HEK293 (cell line): ENCODE results near the gene SLC5A1.
"Not testable (repeated sequence)": the region's sequence is repeated elsewhere in the genome, so short reads cannot be mapped to it uniquely, and the experiment has no call there.

ENCODE experiments used
- ZBTB21 ChIP-seq: fragments of 450-650 bp; formaldehyde crosslinking; IDR thresholded peaks from 2 replicates; pipeline ENCODE4 v1.5.1; 2017; ENCODE audit warnings: missing biosample characterization, missing genetic modification characterization
- ZBTB48 ChIP-seq: fragments of 450-650 bp; formaldehyde crosslinking; IDR thresholded peaks from 2 replicates; pipeline ENCODE4 v1.5.1; 2016; ENCODE audit warnings: missing biosample characterization, missing genetic modification characterization
- ZFHX2 ChIP-seq: fragments of 450-650 bp; formaldehyde crosslinking; conservative IDR thresholded peaks from 2 replicates; pipeline ENCODE4 v1.5.1; 2016; ENCODE audit warnings: missing biosample characterization, missing genetic modification characterization
- ZNF514 ChIP-seq: fragments of 450-650 bp; formaldehyde crosslinking; IDR thresholded peaks from 2 replicates; pipeline ENCODE4 v1.5.1; 2016; ENCODE audit warnings: missing biosample characterization, missing genetic modification characterization
- ZNF837 ChIP-seq: fragments of 450-650 bp; formaldehyde crosslinking; IDR thresholded peaks from 2 replicates; pipeline ENCODE4 v1.5.1; 2016; ENCODE audit warnings: missing biosample characterization, missing genetic modification characterization
- TF ChIP-seq, protein P1 (sequence below): fragments of 450-650 bp; formaldehyde crosslinking; IDR thresholded peaks from 2 replicates; pipeline ENCODE4 v1.5.1; 2016; ENCODE audit warnings: missing biosample characterization, missing genetic modification characterization, low read depth
- TF ChIP-seq, protein P2 (sequence below): fragments of 450-650 bp; formaldehyde crosslinking; IDR thresholded peaks from 2 replicates; pipeline ENCODE4 v1.5.1; 2016; ENCODE audit warnings: missing biosample characterization, missing genetic modification characterization
- TF ChIP-seq, protein P3 (sequence below): fragments of 450-650 bp; formaldehyde crosslinking; IDR thresholded peaks from 2 replicates; pipeline ENCODE4 v1.5.1; 2016; ENCODE audit warnings: missing biosample characterization, missing genetic modification characterization

DNA sequence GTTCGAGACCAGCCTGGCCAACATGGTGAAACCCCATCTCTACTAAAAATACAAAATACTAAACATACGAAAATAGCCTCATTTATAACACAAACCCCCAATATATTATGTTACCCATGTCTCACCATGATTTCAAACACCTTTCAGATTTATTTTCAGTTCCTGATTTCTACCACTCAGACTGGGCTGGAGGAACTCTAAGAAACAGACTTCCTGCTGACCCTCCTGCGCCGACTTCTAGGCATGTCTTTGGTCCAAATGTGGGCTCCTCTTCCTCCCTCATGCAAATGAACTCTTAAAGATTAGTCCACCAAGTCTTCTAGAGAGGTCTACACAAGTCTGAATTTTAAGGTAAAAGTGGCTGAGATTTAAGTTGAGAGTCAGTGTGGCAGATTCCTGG is 105.3 kb downstream of the SLC5A1 start:
- TF ChIP-seq ZBTB48 (tag by site-specific recombination); ZFHX2 (tag by site-specific recombination); ZNF514; ZBTB21 (tag by site-specific recombination); ZNF837: not testable (repeated sequence)
- TF ChIP-seq, protein P1, sequence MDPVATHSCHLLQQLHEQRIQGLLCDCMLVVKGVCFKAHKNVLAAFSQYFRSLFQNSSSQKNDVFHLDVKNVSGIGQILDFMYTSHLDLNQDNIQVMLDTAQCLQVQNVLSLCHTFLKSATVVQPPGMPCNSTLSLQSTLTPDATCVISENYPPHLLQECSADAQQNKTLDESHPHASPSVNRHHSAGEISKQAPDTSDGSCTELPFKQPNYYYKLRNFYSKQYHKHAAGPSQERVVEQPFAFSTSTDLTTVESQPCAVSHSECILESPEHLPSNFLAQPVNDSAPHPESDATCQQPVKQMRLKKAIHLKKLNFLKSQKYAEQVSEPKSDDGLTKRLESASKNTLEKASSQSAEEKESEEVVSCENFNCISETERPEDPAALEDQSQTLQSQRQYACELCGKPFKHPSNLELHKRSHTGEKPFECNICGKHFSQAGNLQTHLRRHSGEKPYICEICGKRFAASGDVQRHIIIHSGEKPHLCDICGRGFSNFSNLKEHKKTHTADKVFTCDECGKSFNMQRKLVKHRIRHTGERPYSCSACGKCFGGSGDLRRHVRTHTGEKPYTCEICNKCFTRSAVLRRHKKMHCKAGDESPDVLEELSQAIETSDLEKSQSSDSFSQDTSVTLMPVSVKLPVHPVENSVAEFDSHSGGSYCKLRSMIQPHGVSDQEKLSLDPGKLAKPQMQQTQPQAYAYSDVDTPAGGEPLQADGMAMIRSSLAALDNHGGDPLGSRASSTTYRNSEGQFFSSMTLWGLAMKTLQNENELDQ (tag by site-specific recombination) = not testable (repeated sequence)
- TF ChIP-seq, protein P2, sequence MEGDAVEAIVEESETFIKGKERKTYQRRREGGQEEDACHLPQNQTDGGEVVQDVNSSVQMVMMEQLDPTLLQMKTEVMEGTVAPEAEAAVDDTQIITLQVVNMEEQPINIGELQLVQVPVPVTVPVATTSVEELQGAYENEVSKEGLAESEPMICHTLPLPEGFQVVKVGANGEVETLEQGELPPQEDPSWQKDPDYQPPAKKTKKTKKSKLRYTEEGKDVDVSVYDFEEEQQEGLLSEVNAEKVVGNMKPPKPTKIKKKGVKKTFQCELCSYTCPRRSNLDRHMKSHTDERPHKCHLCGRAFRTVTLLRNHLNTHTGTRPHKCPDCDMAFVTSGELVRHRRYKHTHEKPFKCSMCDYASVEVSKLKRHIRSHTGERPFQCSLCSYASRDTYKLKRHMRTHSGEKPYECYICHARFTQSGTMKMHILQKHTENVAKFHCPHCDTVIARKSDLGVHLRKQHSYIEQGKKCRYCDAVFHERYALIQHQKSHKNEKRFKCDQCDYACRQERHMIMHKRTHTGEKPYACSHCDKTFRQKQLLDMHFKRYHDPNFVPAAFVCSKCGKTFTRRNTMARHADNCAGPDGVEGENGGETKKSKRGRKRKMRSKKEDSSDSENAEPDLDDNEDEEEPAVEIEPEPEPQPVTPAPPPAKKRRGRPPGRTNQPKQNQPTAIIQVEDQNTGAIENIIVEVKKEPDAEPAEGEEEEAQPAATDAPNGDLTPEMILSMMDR (tag by site-specific recombination) = not testable (repeated sequence)
- TF ChIP-seq, protein P3, sequence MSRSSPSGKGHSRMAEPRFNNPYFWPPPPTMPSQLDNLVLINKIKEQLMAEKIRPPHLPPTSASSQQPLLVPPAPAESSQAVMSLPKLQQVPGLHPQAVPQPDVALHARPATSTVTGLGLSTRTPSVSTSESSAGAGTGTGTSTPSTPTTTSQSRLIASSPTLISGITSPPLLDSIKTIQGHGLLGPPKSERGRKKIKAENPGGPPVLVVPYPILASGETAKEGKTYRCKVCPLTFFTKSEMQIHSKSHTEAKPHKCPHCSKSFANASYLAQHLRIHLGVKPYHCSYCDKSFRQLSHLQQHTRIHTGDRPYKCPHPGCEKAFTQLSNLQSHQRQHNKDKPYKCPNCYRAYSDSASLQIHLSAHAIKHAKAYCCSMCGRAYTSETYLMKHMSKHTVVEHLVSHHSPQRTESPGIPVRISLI (tag by site-specific recombination) = not testable (repeated sequence)
